ENCODE results near the gene COL4A2. TPM values are rescaled to one million over a fixed set of nuclear protein-coding genes. Genes with fewer than 3 reads are reported as not detected.

COL4A2 gene
- 180 TPM for total RNA-seq

DNA sequence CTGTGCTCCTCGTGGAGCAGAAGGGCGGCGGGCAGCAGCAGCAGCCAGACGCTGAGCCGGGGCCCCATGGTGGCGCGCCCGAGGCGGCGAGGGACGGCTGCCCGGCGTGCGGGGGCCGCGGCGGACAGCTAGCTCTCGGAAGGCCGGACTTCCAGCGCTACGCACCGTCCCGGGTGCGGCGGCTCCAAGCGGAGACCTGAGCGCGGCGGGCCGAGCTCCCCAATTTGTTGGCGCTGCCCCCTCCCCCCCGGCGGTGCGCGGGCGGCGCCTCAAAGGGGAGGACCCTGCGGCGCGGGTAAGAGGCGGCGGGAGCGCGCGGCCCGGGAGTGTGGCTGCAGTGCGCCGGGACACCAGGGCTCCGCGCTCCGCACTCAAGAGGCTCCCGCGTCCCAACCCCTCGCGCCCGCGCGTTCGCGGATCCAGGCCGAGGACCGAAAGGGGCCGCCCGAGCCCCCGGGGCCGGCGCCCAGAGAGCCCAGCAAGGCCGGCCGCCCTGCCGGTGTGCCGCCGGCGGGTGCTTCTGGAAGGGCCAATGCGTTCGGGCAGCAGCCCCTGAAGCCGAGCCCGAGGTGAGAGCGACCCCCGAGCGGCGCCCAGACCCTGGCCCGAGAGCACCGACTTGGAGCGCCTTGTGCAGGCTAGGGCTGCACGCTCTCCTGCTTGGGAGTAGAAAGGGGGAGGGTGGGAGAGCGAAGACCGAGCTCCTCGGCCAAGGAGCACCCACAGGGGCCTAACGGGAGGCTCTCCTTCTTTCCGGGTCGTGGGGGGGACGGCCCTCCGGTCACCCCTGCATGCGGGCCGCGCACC, at the start of gene COL4A2, which contains the start of gene COL4A1:
COL4A2 (plus strand) TSS at position 325 of the 807 bp plus-strand sequence. CDS start 620 bp downstream, outside the sequence.
COL4A1 (minus strand) TSS at position 198 of the 807 bp plus-strand sequence; CDS start at position 68, 130 bp downstream.
- TF ChIP-seq POLR2A (IDR thresholded peaks at IDR 0.05): peak; percentile 63 to 95
- peak in 1 of 2 donors; percentile 34 for TF ChIP-seq POLR2AphosphoS5 (IDR thresholded peaks at IDR 0.05; ENCODE audit: insufficient read depth in 1 of 2, low read depth in 1 of 2)
- TF ChIP-seq, protein P1, sequence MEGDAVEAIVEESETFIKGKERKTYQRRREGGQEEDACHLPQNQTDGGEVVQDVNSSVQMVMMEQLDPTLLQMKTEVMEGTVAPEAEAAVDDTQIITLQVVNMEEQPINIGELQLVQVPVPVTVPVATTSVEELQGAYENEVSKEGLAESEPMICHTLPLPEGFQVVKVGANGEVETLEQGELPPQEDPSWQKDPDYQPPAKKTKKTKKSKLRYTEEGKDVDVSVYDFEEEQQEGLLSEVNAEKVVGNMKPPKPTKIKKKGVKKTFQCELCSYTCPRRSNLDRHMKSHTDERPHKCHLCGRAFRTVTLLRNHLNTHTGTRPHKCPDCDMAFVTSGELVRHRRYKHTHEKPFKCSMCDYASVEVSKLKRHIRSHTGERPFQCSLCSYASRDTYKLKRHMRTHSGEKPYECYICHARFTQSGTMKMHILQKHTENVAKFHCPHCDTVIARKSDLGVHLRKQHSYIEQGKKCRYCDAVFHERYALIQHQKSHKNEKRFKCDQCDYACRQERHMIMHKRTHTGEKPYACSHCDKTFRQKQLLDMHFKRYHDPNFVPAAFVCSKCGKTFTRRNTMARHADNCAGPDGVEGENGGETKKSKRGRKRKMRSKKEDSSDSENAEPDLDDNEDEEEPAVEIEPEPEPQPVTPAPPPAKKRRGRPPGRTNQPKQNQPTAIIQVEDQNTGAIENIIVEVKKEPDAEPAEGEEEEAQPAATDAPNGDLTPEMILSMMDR (IDR thresholded peaks at IDR 0.05): no peak
- peak within 1 kb of the TSS; percentile 95 for H3K27ac ChIP-seq
- H3K27me3 ChIP-seq: no peaks in the 10 kb centered on the region
- H3K9me3 ChIP-seq: no peaks in the 10 kb centered on the region
- H3K4me3 ChIP-seq: peak within 1 kb of the TSS; percentile 66 to 84
- no peaks in the 10 kb centered on the region for H3K36me3 ChIP-seq
- intact Hi-C loops (cut with DNase I): loop anchor here (1.0 to 5.0 kb wide), 3 partner anchors 60 to 103 kb away; no protein-coding TSS in a partner anchor
- peaks cover 50% of the 10 kb centered on the region for H3K4me1 ChIP-seq
- peak in 1 of 2 donors; percentile 87 for DNase-seq (ENCODE audit: extremely low spot score in 2 of 2)

DNA sequence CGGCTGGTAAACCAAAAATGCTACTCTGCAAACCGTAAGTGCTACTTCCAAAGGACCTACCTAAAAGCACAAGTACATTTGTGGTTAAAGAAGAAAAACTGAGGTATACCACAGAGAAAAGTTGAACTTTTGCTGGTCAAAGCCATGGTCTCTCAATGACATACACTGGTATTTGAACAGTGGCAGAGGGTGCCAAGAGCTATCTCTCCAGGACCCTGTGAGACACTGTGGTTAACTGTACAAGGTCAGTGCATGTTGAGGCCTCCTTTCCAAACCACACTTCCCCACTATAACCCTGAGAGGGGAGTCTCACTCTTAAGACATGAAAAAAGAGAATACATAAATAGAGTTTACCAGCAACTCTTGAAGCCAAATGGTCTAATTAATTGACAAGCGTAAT, 49.7 kb upstream of the COL4A2 start:
- Histone ChIP-seq H3K4me1 (peaks cover 36% of the 10 kb centered on the region), H3K27me3 (no peaks in the 10 kb centered on the region), H3K4me3 (no peak overlapping the region), H3K27ac (no peak overlapping the region), H3K36me3 (no peaks in the 10 kb centered on the region), H3K9me3 (no peaks in the 10 kb centered on the region)
- TF ChIP-seq POLR2A (IDR thresholded peaks at IDR 0.05): no peak
- TF ChIP-seq POLR2AphosphoS5 (IDR thresholded peaks at IDR 0.05; ENCODE audit: insufficient read depth in 1 of 2, low read depth in 1 of 2): no peak
- TF ChIP-seq, protein P1 (IDR thresholded peaks at IDR 0.05): no peak
- intact Hi-C loops (cut with DNase I): no loop called here
- peak in 1 of 2 donors; percentile 47 for DNase-seq (ENCODE audit: extremely low spot score in 2 of 2)

DNA sequence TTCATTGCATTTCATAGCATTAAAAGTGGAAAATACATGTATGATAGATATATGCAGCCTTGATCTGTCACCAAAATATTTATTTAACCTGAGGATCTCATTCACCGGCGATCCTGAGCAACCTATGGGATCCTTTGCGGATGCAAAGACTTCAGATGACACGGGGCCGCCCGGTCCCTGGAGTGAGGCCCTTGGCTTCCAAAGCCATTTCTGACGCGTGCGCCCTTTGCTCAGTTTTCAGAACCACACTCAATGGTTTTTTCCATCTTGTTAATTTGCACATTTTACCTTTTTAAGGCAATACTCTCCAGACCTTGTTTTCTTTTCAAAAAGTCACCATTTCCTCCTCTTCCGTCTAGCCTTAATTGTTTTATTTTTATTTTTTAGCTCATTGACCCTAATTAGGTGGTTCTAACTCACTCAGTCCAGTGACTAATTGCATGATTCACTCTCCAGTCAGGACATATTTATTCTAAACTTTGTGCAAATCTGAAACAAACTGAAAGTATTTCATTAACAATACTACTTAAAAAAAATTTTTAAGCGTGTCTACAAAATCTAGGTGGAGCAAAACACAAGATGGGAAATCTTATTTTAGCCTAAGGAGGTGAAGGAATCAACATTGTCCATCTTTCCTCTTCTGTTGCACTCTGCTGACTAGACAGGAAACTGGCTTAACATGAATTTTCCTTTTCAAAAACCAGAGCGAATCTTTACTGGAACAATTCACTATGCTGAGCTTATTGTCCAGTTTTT, 48.0 kb upstream of the COL4A2 start:
- H3K9me3 ChIP-seq: no peaks in the 10 kb centered on the region
- H3K27ac ChIP-seq: peak overlapping the region; percentile 3
- H3K36me3 ChIP-seq: no peaks in the 10 kb centered on the region
- TF ChIP-seq POLR2A (IDR thresholded peaks at IDR 0.05): no peak
- TF ChIP-seq POLR2AphosphoS5 (IDR thresholded peaks at IDR 0.05; ENCODE audit: insufficient read depth in 1 of 2, low read depth in 1 of 2): peak in 1 of 2 donors; percentile 19
- TF ChIP-seq, protein P1 (IDR thresholded peaks at IDR 0.05): no peak
- no peak overlapping the region for H3K4me3 ChIP-seq
- intact Hi-C loops (cut with DNase I): no loop called here
- no peak for DNase-seq (ENCODE audit: extremely low spot score in 2 of 2)
- H3K27me3 ChIP-seq: no peaks in the 10 kb centered on the region
- peaks cover 53% of the 10 kb centered on the region for H3K4me1 ChIP-seq

DNA sequence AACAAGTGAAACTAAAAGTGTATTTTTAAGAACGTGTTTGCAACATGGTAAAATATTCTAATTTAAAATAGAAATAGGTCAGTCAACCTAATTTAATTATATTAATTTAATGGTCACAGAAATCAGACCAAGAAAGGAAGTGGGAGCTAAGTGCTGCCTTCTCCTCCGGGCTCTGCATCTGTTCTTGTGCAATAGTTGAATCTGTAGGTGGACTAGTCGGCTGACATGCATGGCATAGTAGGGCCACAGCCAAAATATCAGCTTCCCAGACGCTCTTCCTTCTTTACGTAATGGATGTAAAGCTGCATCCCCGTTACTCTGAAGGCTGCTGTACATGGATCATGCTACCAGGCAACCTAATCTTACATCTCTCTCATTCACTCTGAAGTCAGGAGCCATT, 47.4 kb upstream of the COL4A2 start:
- Histone ChIP-seq H3K4me3 (no peak overlapping the region), H3K9me3 (no peaks in the 10 kb centered on the region), H3K27ac (peak overlapping the region; percentile 3), H3K4me1 (peaks cover 59% of the 10 kb centered on the region), H3K36me3 (no peaks in the 10 kb centered on the region), H3K27me3 (no peaks in the 10 kb centered on the region)
- TF ChIP-seq, protein P1 (IDR thresholded peaks at IDR 0.05): no peak
- TF ChIP-seq POLR2AphosphoS5 (IDR thresholded peaks at IDR 0.05; ENCODE audit: insufficient read depth in 1 of 2, low read depth in 1 of 2) (peak in 1 of 2 donors; percentile 1), POLR2A (IDR thresholded peaks at IDR 0.05) (no peak)
- intact Hi-C loops (cut with DNase I): no loop called here
- DNase-seq (ENCODE audit: extremely low spot score in 2 of 2): no peak

Data from vagina (tissue), 2 donors.